PC-9 (cell line): ENCODE data around the gene NCAPG. TPM values are rescaled to one million over a fixed set of nuclear protein-coding genes. Genes with fewer than 3 reads are reported as not detected.

Experiments
- BruUV-seq: library from RNA; stranded (reverse); fragments of 400-500 nt; replicated peaks from 2 replicates; lab custom pipeline; 2021; lab: Mats Ljungman, UMichigan
- CTCF ChIA-PET: fragments of 300-600 bp; sonication (Branson Sonifier 250); formaldehyde crosslinking; loops from one replicate; lab custom pipeline; 2022; ENCODE audit warnings: antibody characterized with exemption; lab: Charles Lee
- POLR2A ChIA-PET: fragments of 300-600 bp; sonication (Branson Sonifier 250); formaldehyde crosslinking; loops from one replicate; lab custom pipeline; 2022; ENCODE audit warnings: antibody characterized with exemption; ENCODE audit not compliant: unreplicated experiment; lab: Charles Lee
- DNase-seq, 2 experiments: peaks; one replicate each; pipeline versions ENCODE4 v3.0.0 to v3.0.0-alpha.2; 2015 to 2022; ENCODE audit warnings: mixed read lengths in 1 of 2
- H2AFZ ChIP-seq: fragments of 200-600 bp; sonication (generic); 2 replicates; pipeline ENCODE4 v1.8.1; 2017; ENCODE audit warnings: antibody characterized with exemption
- H3F3A ChIP-seq: fragments of 200-600 bp; sonication (generic); 2 replicates; pipeline ENCODE4 v1.8.1; 2017; ENCODE audit warnings: antibody characterized with exemption, mild to moderate bottlenecking, low read depth; ENCODE audit not compliant: insufficient read depth
- H3K27ac ChIP-seq: fragments of 200-600 bp; sonication (generic); 2 replicates; pipeline ENCODE4 v1.6.1; 2016; ENCODE audit warnings: mixed run types
- H3K27me3 ChIP-seq: fragments of 200-600 bp; sonication (generic); 2 replicates; pipeline ENCODE4 v1.6.1; 2016; ENCODE audit warnings: low read depth, mixed run types; ENCODE audit not compliant: insufficient read depth
- H3K36me3 ChIP-seq: fragments of 200-600 bp; sonication (generic); 2 replicates; pipeline ENCODE4 v1.6.1; 2016; ENCODE audit warnings: low read depth, mixed run types
- H3K4me1 ChIP-seq: fragments of 200-600 bp; sonication (generic); replicated peaks from 2 replicates; pipeline ENCODE4 v1.6.1; 2016; ENCODE audit warnings: mixed run types; ENCODE audit not compliant: insufficient read depth
- H3K4me2 ChIP-seq: fragments of 200-600 bp; sonication (generic); 2 replicates; pipeline ENCODE4 v1.6.1; 2017; ENCODE audit warnings: mixed run types
- H3K4me3 ChIP-seq: fragments of 200-600 bp; sonication (generic); 2 replicates; pipeline ENCODE4 v1.6.1; 2016; ENCODE audit warnings: mixed run types
- H3K79me2 ChIP-seq: fragments of 200-600 bp; sonication (generic); 2 replicates; pipeline ENCODE4 v1.6.1; 2017; ENCODE audit warnings: low read depth, mixed run types
- H3K9me2 ChIP-seq: fragments of 200-600 bp; sonication (generic); 2 replicates; pipeline ENCODE4 v1.8.1; 2017; ENCODE audit warnings: mild to moderate bottlenecking; ENCODE audit not compliant: insufficient read depth
- H3K9me3 ChIP-seq: fragments of 200-600 bp; sonication (generic); 2 replicates; pipeline ENCODE4 v1.8.1; 2016; ENCODE audit warnings: low read depth; ENCODE audit not compliant: insufficient read depth
- H4K20me1 ChIP-seq: fragments of 200-600 bp; sonication (generic); 2 replicates; pipeline ENCODE4 v1.8.1; 2017; ENCODE audit not compliant: insufficient read depth
- EZH2 ChIP-seq: fragments of 200-600 bp; sonication (generic); IDR thresholded peaks from 2 replicates; pipeline ENCODE4 v1.8.0; 2017; ENCODE audit warnings: antibody characterized with exemption, low read depth
- intact Hi-C: fragments of 100-400 bp; cut with micrococcal nuclease; formaldehyde crosslinking; loops from one replicate; pipeline ENCODE4 v1.10.0; 2022; ENCODE audit not compliant: unreplicated experiment
- total RNA-seq: library from RNA; stranded (reverse); gene quantifications from 2 replicates; pipeline ENCODE4 v1.2.3, GENCODE V29; 2021
- TF ChIP-seq, protein P1 (sequence below): fragments of 200-600 bp; sonication (generic); conservative IDR thresholded peaks from 2 replicates; pipeline ENCODE4 v1.6.1; 2017; ENCODE audit warnings: mixed run types, antibody characterized with exemption, mild to moderate bottlenecking, moderate library complexity

The NCAPG gene
- total RNA-seq, 1 experiment from 2014 or later = 53.7 TPM

DNA sequence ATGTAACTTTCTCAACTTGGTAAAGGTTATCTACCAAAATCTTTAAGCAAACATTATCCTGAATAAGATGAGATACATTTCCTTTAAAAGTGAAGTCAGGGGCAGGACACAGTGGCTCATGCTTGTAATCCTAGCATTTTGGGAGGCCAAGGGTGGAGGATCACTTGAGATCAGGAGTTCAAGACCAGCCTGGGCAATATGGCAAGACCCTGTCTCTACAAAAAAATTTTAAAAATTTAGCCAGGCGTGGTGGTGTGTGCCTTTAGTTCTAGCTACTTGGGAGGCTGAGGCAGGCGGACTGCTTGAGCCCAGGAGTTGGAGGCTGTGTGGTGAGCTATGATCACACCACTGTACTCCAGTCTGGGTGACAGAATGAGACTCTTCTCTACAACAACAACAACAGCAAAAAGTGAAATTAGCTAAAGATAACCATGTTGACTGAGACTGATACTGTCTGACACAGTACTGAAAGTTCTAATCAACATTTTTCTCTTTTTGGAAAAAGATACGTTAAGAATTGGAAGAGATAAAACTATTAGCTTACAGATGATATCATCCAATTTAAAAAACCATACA, 5.1 kb upstream of the NCAPG start:
- Histone ChIP-seq H3K4me1 (peaks cover 21% of the 10 kb centered on the region), H3K4me2 (no peak overlapping the region), H3K9me2 (no peaks in the 10 kb centered on the region), H3K79me2 (peaks cover 60% of the 10 kb centered on the region), H2AFZ (no peak overlapping the region), H3K27me3 (no peaks in the 10 kb centered on the region), H3F3A (no peaks in the 10 kb centered on the region), H3K27ac (no peak overlapping the region), H3K9me3 (no peaks in the 10 kb centered on the region), H4K20me1 (peaks cover 31% of the 10 kb centered on the region), H3K4me3 (no peak overlapping the region), H3K36me3 (peaks cover 28% of the 10 kb centered on the region)
- no peak for TF ChIP-seq EZH2
- TF ChIP-seq, protein P1, sequence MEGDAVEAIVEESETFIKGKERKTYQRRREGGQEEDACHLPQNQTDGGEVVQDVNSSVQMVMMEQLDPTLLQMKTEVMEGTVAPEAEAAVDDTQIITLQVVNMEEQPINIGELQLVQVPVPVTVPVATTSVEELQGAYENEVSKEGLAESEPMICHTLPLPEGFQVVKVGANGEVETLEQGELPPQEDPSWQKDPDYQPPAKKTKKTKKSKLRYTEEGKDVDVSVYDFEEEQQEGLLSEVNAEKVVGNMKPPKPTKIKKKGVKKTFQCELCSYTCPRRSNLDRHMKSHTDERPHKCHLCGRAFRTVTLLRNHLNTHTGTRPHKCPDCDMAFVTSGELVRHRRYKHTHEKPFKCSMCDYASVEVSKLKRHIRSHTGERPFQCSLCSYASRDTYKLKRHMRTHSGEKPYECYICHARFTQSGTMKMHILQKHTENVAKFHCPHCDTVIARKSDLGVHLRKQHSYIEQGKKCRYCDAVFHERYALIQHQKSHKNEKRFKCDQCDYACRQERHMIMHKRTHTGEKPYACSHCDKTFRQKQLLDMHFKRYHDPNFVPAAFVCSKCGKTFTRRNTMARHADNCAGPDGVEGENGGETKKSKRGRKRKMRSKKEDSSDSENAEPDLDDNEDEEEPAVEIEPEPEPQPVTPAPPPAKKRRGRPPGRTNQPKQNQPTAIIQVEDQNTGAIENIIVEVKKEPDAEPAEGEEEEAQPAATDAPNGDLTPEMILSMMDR = no peak
- ChIA-PET POLR2A (no interaction called here), CTCF (no interaction called here)
- BruUV-seq = no TSS peak
- intact Hi-C loops = loop anchor here (5.0 kb wide), 1 partner anchor 293 kb away; the partner anchor contains the start of gene QDPR
- no peak for DNase-seq

DNA sequence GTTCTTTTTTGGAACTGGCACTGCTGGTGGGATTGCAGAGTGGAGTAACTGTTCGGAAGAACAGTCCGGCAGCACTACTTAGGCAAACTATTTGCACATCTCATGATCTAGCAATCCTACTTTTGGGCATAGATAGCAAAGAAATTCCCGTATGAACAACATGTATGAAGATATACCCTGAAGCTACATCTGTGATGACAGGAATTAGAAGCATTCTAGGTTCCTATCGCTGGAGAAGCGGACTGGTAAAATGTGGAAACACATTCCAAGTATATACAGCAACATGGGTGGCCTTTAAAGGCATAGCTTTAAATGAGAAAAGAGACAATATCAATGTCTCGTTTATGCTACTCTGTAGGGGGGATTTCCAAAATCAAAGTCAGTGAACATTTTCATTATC, 3.3 kb upstream of the NCAPG start:
- Histone ChIP-seq H3K4me2 (0 out of 2 replicates have a peak overlapping the region, but pooled peaks have one; percentile 92), H3F3A (no peaks in the 10 kb centered on the region), H3K27me3 (no peaks in the 10 kb centered on the region), H3K9me2 (no peaks in the 10 kb centered on the region), H3K4me3 (no peak overlapping the region), H3K4me1 (peaks cover 24% of the 10 kb centered on the region), H3K79me2 (peaks cover 76% of the 10 kb centered on the region), H4K20me1 (peaks cover 31% of the 10 kb centered on the region), H3K9me3 (no peaks in the 10 kb centered on the region), H3K36me3 (peaks cover 28% of the 10 kb centered on the region), H2AFZ (no peak overlapping the region), H3K27ac (no peak overlapping the region)
- DNase-seq = no peak
- no peak for TF ChIP-seq EZH2
- TF ChIP-seq, protein P1 = no peak
- CTCF ChIA-PET = no interaction called here
- intact Hi-C loops = loop anchor here (5.0 kb wide), 1 partner anchor 295 kb away; the partner anchor contains the start of gene QDPR
- no TSS peak for BruUV-seq
- POLR2A ChIA-PET = no interaction called here

DNA sequence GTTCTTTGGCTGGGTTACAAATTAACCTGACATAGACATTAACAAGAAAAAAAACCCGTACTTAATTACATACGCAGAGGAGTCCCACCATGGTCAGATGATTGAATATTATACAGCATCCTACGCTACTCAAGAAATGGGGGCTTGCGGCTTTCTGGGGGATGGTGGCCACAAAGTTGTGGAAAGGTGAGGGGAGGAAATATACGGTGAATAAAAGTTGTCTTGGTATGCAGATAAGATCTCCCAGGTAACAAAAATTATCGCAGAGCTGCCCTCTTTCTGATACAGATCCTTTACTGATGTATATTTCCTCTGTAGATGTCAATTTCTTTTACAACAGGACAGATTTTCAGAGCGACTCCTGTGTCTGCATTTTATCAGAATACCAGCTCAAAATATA, 1.1 kb upstream of the NCAPG start:
- no TSS peak for BruUV-seq
- TF ChIP-seq, protein P1 = no peak
- no peak for TF ChIP-seq EZH2
- H4K20me1 ChIP-seq = peaks cover 31% of the 10 kb centered on the region
- peaks cover 22% of the 10 kb centered on the region for H3K36me3 ChIP-seq
- no peaks in the 10 kb centered on the region for H3K9me3 ChIP-seq
- H3K27ac ChIP-seq = no peak overlapping the region
- H3K4me1 ChIP-seq = peaks cover 35% of the 10 kb centered on the region
- POLR2A ChIA-PET = interaction anchor here (0.6 kb wide), 1 partner anchor 18 kb away, joined by 5 read pairs; no protein-coding TSS in a partner anchor
- CTCF ChIA-PET = interaction anchor here (0.7 kb wide), 1 partner anchor 72 kb away, joined by 3 read pairs; no protein-coding TSS in a partner anchor
- peak overlapping the region; percentile 92 for H3K4me2 ChIP-seq
- no peaks in the 10 kb centered on the region for H3K9me2 ChIP-seq
- peak overlapping the region; percentile 89 for H3K4me3 ChIP-seq
- H2AFZ ChIP-seq = no peak overlapping the region
- H3F3A ChIP-seq = no peaks in the 10 kb centered on the region
- H3K27me3 ChIP-seq = no peaks in the 10 kb centered on the region
- no peak for DNase-seq
- intact Hi-C loops = loop anchor here (1.0 to 10.0 kb wide), 5 partner anchors 195 to 297 kb away; partner anchors contain the start of genes LAP3, LCORL, MED28 and QDPR
- H3K79me2 ChIP-seq = peaks cover 97% of the 10 kb centered on the region
